ENCODE results near the gene BAX.
A peak's percentile ranks its signal among the peaks of the same experiment; 100 is the strongest.

BAX gene

GRCh38 chr19:48933382-48933932 is 21.2 kb upstream of the BAX start, which contains the start of gene DHDH:
Gene DHDH (plus strand): TSS chr19:48933699. CDS start chr19:48933722, 23 bp downstream.
- Histone ChIP-seq H2AFZ (peak within 1 kb of the TSS; percentile 91), H3K27ac (peak within 1 kb of the TSS; percentile 67), H3K79me2 (no peaks in the 10 kb centered on the region), H3K27me3 (ENCODE audit: control insufficient read depth, insufficient read depth, low read length) (no peaks in the 10 kb centered on the region), H3K4me2 (ENCODE audit: low read length) (peak within 1 kb of the TSS; percentile 93), H3K4me3 (ENCODE audit: low read depth, low read length) (peak within 1 kb of the TSS; percentile 46), H3K36me3 (ENCODE audit: control insufficient read depth, insufficient read depth, low read length) (no peaks in the 10 kb centered on the region), H3K9ac (no peak within 1 kb of the TSS), H3K9me3 (ENCODE audit: control insufficient read depth, low read length) (no peaks in the 10 kb centered on the region), H3K4me1 (no peaks in the 10 kb centered on the region)
- no peak for TF ChIP-seq CTCF (IDR thresholded peaks at IDR 0.05)

- TF ChIP-seq CTCF (IDR thresholded peaks at IDR 0.05): no peak
- no peaks in the 10 kb centered on the region for H3K27me3 ChIP-seq (ENCODE audit: control insufficient read depth, insufficient read depth, low read length)
- H3K79me2 ChIP-seq: no peaks in the 10 kb centered on the region
- H3K27ac ChIP-seq: no peak overlapping the region
- H3K9me3 ChIP-seq (ENCODE audit: control insufficient read depth, low read length): no peaks in the 10 kb centered on the region
- H3K36me3 ChIP-seq (ENCODE audit: control insufficient read depth, insufficient read depth, low read length): no peaks in the 10 kb centered on the region
- H3K4me1 ChIP-seq: no peaks in the 10 kb centered on the region
- no peak overlapping the region for H3K9ac ChIP-seq
- H3K4me2 ChIP-seq (ENCODE audit: low read length): no peak overlapping the region
- H2AFZ ChIP-seq: no peak overlapping the region
- H3K4me3 ChIP-seq (ENCODE audit: low read depth, low read length): no peak overlapping the region
These were observed 19.8 kb upstream of the BAX start for GRCh38 chr19:48934837-48935236.

GRCh38 chr19:48935864-48936263 is 18.8 kb upstream of the BAX start:
- Histone ChIP-seq H3K36me3 (ENCODE audit: control insufficient read depth, insufficient read depth, low read length) (no peaks in the 10 kb centered on the region), H3K9ac (no peak overlapping the region), H3K27ac (no peak overlapping the region), H2AFZ (no peak overlapping the region), H3K79me2 (no peaks in the 10 kb centered on the region), H3K9me3 (ENCODE audit: control insufficient read depth, low read length) (no peaks in the 10 kb centered on the region), H3K4me1 (no peaks in the 10 kb centered on the region), H3K27me3 (ENCODE audit: control insufficient read depth, insufficient read depth, low read length) (no peaks in the 10 kb centered on the region), H3K4me3 (ENCODE audit: low read depth, low read length) (no peak overlapping the region), H3K4me2 (ENCODE audit: low read length) (no peak overlapping the region)
- no peak for TF ChIP-seq CTCF (IDR thresholded peaks at IDR 0.05)

- Histone ChIP-seq H3K79me2 (no peaks in the 10 kb centered on the region), H3K9me3 (ENCODE audit: control insufficient read depth, low read length) (no peaks in the 10 kb centered on the region), H3K4me3 (ENCODE audit: low read depth, low read length) (no peak overlapping the region), H3K4me1 (no peaks in the 10 kb centered on the region), H3K27ac (no peak overlapping the region), H3K27me3 (ENCODE audit: control insufficient read depth, insufficient read depth, low read length) (no peaks in the 10 kb centered on the region), H3K36me3 (ENCODE audit: control insufficient read depth, insufficient read depth, low read length) (no peaks in the 10 kb centered on the region), H3K9ac (no peak overlapping the region), H2AFZ (no peak overlapping the region), H3K4me2 (ENCODE audit: low read length) (no peak overlapping the region)
- no peak for TF ChIP-seq CTCF (IDR thresholded peaks at IDR 0.05)
These were observed 16.4 kb upstream of the BAX start for GRCh38 chr19:48938256-48938655.

- Histone ChIP-seq H3K79me2 (no peaks in the 10 kb centered on the region), H3K9me3 (ENCODE audit: control insufficient read depth, low read length) (no peaks in the 10 kb centered on the region), H3K4me1 (no peaks in the 10 kb centered on the region), H3K9ac (no peak overlapping the region), H3K27ac (no peak overlapping the region), H2AFZ (no peak overlapping the region), H3K4me2 (ENCODE audit: low read length) (no peak overlapping the region), H3K36me3 (ENCODE audit: control insufficient read depth, insufficient read depth, low read length) (no peaks in the 10 kb centered on the region), H3K4me3 (ENCODE audit: low read depth, low read length) (no peak overlapping the region), H3K27me3 (ENCODE audit: control insufficient read depth, insufficient read depth, low read length) (no peaks in the 10 kb centered on the region)
- no peak for TF ChIP-seq CTCF (IDR thresholded peaks at IDR 0.05)
These were observed 13.8 kb upstream of the BAX start for GRCh38 chr19:48940902-48941301.
